Nephron (organoid): ENCODE measurements around the gene CCDC32.
"Not testable (repeated sequence)": the region's sequence is repeated elsewhere in the genome, so short reads cannot be mapped to it uniquely, and the experiment has no call there.

Experiments
- H3K27ac Mint-ChIP-seq, 3 experiments: 2 replicates each; pipeline ENCODE4 v1.8.0; 2020; ENCODE audit warnings: mixed read lengths in 3 of 3, mild to moderate bottlenecking in 2 of 3, moderate library complexity in 1 of 3
- H3K27me3 Mint-ChIP-seq: 2 replicates; pipeline ENCODE4 v1.8.0; 2021; ENCODE audit warnings: low read depth, mild to moderate bottlenecking, moderate library complexity, mixed read lengths
- H3K36me3 Mint-ChIP-seq: 2 replicates; pipeline ENCODE4 v1.8.0; 2020; ENCODE audit warnings: low read depth, mixed read lengths
- H3K4me1 Mint-ChIP-seq: 2 replicates; pipeline ENCODE4 v1.8.0; 2020; ENCODE audit warnings: mixed read lengths
- H3K4me3 Mint-ChIP-seq, 3 experiments: 2 replicates each; pipeline ENCODE4 v1.8.0; 2020; ENCODE audit warnings: mild to moderate bottlenecking in 3 of 3, mixed read lengths in 3 of 3, moderate library complexity in 2 of 3
- H3K9me3 Mint-ChIP-seq: 2 replicates; pipeline ENCODE4 v1.8.0; 2020; ENCODE audit warnings: mixed read lengths
- TF ChIP-seq, protein P1 (sequence below), 3 experiments: fragments of 200-600 bp; sonication (generic); IDR thresholded peaks; one replicate each; pipeline ENCODE4 v1.5.0; 2021; ENCODE audit warnings: antibody characterized with exemption in 3 of 3; ENCODE audit not compliant: unreplicated experiment in 3 of 3

Gene CCDC32

DNA sequence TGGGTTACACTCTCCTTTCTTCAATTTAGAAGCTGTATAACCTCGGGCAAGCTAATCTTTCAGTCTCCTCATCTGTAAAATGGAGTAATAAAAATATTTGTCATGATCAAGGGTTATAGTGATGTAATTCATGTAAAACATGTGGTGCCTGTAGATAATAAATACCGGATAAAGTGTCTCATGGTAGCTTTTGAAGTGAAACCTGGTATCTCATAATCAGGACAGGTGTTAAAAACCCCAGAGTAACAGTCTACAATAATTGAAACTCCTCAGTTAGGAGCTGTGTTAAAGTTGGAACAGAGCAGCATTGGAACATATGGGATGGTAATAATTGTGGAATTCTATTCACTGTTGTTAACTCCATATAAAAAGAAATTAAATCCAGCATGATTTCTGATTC lies 28.3 kb upstream of the CCDC32 start:
- TF ChIP-seq, protein P1, sequence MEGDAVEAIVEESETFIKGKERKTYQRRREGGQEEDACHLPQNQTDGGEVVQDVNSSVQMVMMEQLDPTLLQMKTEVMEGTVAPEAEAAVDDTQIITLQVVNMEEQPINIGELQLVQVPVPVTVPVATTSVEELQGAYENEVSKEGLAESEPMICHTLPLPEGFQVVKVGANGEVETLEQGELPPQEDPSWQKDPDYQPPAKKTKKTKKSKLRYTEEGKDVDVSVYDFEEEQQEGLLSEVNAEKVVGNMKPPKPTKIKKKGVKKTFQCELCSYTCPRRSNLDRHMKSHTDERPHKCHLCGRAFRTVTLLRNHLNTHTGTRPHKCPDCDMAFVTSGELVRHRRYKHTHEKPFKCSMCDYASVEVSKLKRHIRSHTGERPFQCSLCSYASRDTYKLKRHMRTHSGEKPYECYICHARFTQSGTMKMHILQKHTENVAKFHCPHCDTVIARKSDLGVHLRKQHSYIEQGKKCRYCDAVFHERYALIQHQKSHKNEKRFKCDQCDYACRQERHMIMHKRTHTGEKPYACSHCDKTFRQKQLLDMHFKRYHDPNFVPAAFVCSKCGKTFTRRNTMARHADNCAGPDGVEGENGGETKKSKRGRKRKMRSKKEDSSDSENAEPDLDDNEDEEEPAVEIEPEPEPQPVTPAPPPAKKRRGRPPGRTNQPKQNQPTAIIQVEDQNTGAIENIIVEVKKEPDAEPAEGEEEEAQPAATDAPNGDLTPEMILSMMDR (IDR thresholded peaks at IDR 0.05; ENCODE audit: unreplicated experiment in 3 of 3): no peak
- no peaks in the 10 kb centered on the region for H3K36me3 Mint-ChIP-seq
- peaks cover 4% of the 10 kb centered on the region for H3K27me3 Mint-ChIP-seq
- H3K27ac Mint-ChIP-seq: no peak overlapping the region
- peaks cover 13% of the 10 kb centered on the region for H3K4me1 Mint-ChIP-seq
- H3K9me3 Mint-ChIP-seq: no peaks in the 10 kb centered on the region
- peak overlapping the region in 2 of 3 experiments; percentile 95 to 96 for H3K4me3 Mint-ChIP-seq

DNA sequence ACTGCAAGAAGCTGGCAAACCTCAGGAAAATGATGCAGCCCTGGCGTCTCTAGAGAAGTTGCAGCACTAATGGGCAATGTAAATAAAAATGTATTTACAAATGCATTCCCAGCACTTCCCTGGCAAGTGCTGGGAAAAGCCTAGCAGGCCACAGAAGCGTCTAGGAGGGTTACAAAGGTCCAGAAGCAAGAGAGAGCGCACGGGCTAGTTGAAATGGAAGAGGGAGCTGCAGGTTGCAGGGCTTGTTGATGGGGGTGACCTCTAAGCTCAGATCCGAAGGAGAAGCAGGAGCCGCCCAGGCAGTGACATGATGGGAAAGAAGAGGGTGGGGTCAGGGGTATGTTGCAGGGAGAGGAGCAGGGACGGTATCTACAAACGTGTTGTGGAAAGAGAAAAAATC lies 26.5 kb upstream of the CCDC32 start:
- TF ChIP-seq, protein P1 (IDR thresholded peaks at IDR 0.05; ENCODE audit: unreplicated experiment in 3 of 3): no peak
- Mint-ChIP-seq H3K27me3 (peaks cover 4% of the 10 kb centered on the region), H3K36me3 (no peaks in the 10 kb centered on the region), H3K9me3 (no peaks in the 10 kb centered on the region), H3K27ac (peak overlapping the region; percentile 44 to 55 (median 49)), H3K4me3 (peak overlapping the region in 1 of 3 experiments; percentile 40), H3K4me1 (peaks cover 13% of the 10 kb centered on the region)

DNA sequence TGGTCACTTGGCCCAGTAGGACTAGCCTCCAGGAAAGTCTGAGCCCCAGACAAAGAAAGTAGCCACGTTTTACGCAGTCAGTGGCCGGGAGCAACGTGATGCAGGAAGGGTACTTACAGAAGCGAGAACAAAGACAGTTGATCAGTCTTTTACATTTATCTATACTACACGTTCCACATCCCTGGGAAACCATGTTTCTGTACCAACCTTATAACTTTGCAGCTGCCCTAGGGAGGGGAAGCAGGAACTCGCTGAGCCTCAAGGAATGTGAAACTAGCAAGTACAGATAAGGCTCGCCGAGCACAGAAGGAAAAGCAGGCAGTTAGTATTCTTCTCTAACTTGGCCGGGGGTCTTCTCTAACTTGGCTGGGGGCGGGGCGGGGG lies 25.8 kb upstream of the CCDC32 start:
- H3K27ac Mint-ChIP-seq: peak overlapping the region; percentile 6 to 85 (median 64)
- TF ChIP-seq, protein P1 (IDR thresholded peaks at IDR 0.05; ENCODE audit: unreplicated experiment in 3 of 3): no peak
- peak overlapping the region; percentile 69 to 80 (median 71) for H3K4me3 Mint-ChIP-seq
- peaks cover 4% of the 10 kb centered on the region for H3K27me3 Mint-ChIP-seq
- no peaks in the 10 kb centered on the region for H3K9me3 Mint-ChIP-seq
- no peaks in the 10 kb centered on the region for H3K36me3 Mint-ChIP-seq
- peaks cover 13% of the 10 kb centered on the region for H3K4me1 Mint-ChIP-seq

DNA sequence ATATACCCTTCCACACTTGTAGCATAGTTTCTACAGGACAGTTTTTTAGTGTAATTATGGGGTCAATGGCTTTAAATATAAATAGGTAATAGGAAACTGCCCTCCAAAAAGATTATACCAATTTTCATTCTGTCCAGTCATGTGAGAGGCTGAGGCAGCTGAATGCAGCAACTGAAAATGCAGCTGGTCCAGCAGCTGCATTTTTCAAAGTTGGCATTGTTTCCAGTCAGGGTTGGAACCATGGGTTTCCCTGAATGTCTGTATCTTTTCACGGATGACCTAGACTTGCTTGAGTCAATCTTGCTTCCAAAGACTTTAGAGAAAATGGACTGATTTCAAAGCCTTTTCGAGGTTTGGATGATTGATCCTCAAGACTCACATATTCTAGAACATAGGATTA lies 19.3 kb upstream of the CCDC32 start:
- Mint-ChIP-seq H3K4me3 (peak overlapping the region in 1 of 3 experiments; percentile 27), H3K4me1 (peaks cover 11% of the 10 kb centered on the region), H3K9me3 (no peaks in the 10 kb centered on the region), H3K36me3 (no peaks in the 10 kb centered on the region), H3K27ac (peak overlapping the region; percentile 57 to 68 (median 63)), H3K27me3 (no peaks in the 10 kb centered on the region)
- TF ChIP-seq, protein P1 (IDR thresholded peaks at IDR 0.05; ENCODE audit: unreplicated experiment in 3 of 3): no peak

DNA sequence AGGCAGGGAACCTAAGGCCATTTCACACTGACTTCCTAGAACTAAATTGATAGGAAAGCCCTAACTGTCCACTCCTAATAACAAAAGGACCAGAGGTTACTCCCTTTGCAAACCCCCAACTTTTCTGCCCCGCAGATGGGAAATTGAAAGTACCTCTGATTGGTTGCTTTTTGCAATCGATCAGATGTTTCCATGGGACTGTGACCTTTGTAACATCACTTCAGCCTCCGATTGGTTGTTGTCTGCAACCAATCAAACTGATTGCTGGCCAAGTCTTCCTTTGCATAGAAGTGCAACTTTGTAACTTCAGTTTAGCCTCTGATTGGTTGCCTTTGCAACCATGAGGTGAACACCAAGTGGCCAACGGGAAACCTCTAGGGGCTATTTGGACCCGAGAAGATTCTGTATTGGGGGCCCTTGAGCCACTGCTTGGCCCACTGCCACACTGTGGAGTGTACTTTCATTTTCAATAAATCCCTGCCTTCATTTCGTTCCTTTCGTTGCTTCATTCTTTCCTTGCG lies 17.9 kb upstream of the CCDC32 start:
- Mint-ChIP-seq H3K4me3 (no peak overlapping the region), H3K27me3 (no peaks in the 10 kb centered on the region), H3K9me3 (peaks cover 4% of the 10 kb centered on the region), H3K4me1 (peaks cover 11% of the 10 kb centered on the region), H3K36me3 (peaks cover 2% of the 10 kb centered on the region), H3K27ac (no peak overlapping the region)
- TF ChIP-seq, protein P1 (IDR thresholded peaks at IDR 0.05; ENCODE audit: unreplicated experiment in 3 of 3): no peak

DNA sequence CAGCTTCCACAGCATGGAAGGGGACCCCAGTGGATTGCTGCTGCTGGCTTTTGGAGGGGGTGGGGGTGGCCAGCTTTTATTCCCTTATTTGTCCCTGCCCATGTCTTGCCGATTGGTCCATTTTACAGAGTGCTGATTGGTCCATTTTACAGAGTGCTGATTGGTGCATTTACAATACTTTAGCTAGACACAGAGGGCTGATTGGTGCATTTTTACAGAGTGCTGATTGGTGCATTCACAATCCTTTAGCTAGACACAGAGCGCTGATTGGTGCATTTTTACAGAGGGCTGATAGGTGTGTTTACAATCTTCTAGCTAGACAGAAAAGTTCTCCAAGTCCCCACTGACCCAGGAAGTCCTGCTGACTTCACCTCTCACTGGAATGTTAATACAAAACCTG lies 17.0 kb upstream of the CCDC32 start:
- not testable (repeated sequence) for H3K4me3 Mint-ChIP-seq, H3K9me3 Mint-ChIP-seq, H3K36me3 Mint-ChIP-seq, H3K27me3 Mint-ChIP-seq, H3K27ac Mint-ChIP-seq
- H3K4me1 Mint-ChIP-seq: peaks cover 11% of the 10 kb centered on the region
